ENCODE data around the gene CAMTA2.
A peak's percentile ranks its signal among the peaks of the same experiment; 100 is the strongest.

Gene CAMTA2

DNA sequence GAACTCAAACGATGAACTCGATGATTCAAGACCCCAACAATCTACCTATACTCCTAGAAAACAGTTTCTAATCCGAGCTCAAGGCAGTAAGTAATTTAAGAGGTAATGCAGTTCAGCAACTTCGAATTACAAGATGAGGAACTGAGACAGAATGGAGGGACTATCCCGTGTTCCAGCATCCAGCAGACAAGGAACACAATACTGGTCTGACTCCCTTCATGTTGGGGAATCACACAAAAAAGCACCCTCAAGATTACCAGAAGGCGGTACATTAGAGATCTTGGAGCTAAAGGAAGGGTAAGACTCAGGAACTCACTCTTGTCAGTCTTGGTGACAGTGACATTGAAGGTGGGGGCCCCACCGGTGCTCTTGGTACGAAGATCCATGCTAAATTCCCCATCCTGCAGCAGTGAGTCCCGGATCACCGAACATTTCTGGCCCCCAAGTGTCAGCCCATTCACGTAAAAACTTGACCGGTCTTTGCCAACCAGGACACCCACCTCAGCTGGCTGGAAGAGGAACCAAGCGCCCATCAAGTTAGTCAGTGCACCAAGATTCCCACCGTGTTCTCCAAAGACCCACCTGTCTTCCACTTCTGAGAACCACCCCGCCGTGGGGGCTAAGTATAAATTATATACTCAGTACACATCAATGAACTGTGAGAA, 41.0 kb downstream of the CAMTA2 start:
- ATAC-seq = no peak

DNA sequence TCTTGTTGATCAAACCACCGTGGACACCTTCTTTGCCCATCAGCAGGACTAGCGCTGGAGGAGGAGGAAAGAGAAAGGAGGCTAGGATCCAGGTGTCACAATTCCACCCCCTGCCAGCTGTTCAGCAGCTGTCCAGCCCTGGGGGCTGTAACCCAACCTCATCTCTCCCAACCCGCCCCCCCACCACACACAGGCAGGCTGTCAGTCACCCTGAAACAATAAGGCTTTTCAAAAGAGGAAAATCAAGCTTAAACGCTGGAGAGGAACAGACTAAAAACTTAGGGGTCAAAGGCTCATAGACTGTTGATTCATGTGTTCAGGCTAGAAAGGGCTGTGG, 41.6 kb downstream of the CAMTA2 start:
- ATAC-seq = no peak

DNA sequence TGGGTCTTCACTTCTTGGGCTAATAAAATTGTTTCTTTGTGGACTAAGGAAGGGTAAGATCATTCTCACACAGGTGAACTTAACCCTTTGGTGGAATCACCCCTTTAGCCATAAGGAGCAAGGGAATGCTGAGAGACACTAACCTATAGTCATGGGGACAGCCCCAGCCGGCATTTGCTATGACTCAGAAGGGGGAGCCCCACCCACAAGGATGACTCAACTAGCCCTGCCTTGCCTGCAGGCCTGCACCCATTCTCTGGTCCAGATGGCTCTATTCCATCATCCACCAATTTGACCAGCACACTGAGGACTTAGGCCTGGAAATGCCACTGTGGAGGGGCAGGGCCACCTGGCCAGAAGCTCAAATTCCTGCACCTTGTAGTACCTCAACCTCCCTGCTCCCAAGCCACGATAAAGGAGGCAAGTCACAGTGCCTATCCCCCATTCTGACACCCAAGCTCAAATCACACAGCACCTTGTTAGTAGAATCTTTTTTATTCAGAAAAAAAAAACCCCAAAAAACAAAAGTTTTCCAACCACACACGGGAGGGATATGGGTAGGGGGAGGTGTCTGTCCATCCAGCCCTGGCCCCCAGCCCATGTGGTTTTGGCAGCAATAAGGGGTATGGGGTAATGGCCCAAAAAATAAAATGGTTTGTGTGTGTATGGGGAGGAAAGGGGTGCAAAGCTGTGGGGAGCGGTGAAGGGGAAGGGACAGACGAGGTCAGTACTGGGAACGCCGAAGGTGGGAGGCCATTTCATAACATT, 42.1 kb downstream of the CAMTA2 start:
- ATAC-seq = peak; percentile 47 to 53

- no peak for ATAC-seq
These were observed 42.8 kb downstream of the CAMTA2 start for GRCh38 chr17:4944554-4945175.

- ATAC-seq = no peak
These were observed 43.3 kb downstream of the CAMTA2 start for GRCh38 chr17:4944163-4944553.

DNA sequence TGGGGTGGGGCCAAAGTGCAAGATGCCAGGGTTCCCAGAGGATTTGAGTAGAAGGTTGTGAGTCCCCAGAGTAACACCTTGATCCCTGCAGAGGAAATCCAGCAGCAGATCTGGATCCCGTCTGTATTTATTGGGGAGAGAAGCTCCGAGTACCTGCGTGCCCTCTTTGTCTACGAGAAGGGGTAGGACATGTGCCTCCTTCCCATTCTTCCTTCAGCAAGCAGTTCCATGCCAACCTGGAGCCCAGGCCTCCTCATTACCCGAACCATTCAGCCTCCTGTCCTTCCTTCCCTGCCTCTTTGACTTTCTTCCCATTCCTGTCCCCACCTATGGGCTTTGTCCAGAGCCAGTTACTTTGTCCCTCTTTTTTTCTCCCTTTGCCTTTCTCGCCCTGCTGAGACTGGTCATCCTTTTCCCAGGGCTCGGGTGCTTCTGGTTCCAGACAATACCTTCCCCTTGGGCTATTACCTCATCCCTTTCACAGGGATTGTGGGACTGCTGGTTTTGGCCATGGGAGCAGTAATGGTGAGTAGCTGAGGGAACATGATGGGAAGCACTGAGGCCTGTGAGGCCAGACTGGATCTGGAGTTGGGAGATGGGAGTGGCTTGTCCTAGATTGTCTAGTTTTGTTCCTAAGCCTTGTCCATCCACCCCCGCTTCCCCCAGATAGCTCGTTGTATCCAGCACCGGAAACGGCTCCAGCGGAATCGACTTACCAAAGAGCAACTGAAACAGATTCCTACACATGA, 44.5 kb downstream of the CAMTA2 start:
- no peak for ATAC-seq

DNA sequence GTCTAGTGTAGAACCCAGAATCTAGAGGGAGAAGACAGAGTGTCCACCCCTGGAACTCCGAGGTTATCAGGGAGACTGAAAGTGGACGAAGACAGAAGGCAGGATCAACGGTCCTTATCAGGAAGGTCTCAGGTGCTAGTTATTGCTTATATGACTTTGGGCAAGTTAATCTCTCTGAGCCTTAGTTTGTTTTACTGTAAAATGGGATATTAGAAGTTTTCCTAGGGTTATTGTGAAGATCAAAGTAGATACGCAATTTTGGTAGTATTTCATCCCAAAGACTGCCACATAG, 46.2 kb downstream of the CAMTA2 start:
- ATAC-seq = no peak

DNA sequence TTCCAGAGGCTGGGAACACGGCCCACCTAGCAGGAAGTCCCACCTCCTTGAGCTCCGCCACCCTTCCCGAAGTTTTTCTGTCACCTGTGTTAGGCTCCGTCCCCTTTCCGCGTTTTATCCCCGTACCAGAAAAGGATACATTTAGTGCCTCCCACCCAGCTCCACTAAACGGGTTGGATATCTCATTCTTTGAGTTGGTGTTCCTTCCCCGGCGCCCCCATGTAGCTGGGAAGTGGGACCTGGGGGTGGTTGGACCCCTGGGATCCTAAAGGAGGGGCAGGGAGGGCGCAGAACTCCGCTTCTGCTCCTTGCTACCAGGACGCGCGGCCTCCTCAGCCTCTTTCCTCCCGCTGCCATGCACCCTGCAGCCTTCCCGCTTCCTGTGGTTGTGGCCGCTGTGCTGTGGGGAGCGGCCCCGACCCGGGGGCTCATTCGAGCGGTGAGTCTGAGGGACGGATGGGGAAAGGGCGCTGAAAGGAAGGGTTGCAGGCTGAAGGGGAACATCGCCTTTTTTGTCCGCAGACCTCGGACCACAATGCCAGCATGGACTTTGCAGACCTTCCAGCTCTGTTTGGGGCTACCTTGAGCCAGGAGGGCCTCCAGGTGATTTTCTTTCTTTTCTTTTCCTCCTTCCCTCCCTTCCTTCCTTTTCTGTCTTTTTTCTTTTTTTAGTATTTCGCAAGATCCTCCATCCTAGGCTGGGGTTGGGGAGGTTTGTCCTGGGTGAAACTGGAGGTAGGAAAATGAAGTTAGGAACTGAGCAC, 46.7 kb downstream of the CAMTA2 start:
- ATAC-seq = no peak

GRCh38 chr17:4939796-4940554, 47.5 kb downstream of the CAMTA2 start, which contains the start of the genes RNF167 and SLC25A11:
Gene RNF167 (plus strand): TSS chr17:4940268. CDS start chr17:4940910, 642 bp downstream.
Gene SLC25A11 (minus strand): TSS chr17:4940046. CDS start chr17:4939910, 136 bp downstream.
- ATAC-seq = peak; percentile 85 to 86

DNA sequence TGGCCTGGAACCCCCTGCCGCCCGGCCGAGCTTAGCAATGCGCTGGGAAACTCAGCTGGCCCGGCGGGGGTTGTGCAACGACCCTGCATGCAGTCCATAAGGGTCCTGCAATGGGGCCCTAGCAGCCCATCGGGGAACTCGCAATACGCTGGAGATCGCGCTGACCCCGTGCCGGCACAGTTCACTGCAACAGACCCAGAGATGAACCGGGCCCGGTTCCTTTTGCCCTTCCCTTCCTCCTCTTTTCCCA, 48.0 kb downstream of the CAMTA2 start:
- ATAC-seq = peak; percentile 0

- ATAC-seq = no peak
These were observed 48.6 kb downstream of the CAMTA2 start for GRCh38 chr17:4938688-4939545.

DNA sequence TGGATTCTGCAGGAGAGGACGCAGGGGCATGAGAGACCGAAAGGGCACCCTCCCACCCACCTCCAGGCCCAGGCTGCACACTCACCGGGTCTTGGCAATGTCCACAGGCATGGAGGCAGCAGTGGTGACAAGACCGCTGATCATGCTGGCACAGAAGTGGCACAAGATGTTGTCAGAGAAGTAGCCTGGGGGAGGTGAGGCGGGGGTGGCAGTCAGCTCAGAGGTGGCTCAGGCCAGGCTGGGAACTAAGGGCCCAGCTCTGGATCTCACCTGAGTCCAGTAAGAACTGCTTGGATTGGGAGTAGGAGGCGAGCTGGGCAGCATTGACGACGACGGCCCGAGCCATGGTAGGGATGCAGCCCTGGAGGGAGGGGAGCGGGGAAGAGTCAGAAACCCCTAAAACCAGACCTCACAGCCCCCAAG, 49.4 kb downstream of the CAMTA2 start:
- no peak for ATAC-seq

DNA sequence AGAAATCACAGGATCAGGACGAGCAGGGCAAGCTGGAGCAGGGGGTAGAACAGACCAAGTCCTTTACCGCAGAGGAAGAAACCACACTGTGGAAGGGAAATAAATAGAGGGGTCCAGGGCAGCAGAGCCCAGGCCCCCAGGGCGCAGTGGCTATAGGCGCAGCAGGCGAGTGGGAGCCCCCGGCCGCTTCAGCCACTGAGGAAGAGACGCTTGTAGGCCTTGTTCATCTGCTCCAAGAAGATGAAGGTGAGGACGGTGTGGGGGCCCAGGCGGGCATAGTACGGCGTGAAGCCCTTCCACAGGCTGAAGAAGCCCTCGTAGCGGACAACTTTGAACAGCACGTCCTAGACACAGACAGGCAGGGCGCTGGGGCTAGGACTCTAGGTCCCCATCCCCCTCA, 49.9 kb downstream of the CAMTA2 start:
- ATAC-seq = no peak

DNA sequence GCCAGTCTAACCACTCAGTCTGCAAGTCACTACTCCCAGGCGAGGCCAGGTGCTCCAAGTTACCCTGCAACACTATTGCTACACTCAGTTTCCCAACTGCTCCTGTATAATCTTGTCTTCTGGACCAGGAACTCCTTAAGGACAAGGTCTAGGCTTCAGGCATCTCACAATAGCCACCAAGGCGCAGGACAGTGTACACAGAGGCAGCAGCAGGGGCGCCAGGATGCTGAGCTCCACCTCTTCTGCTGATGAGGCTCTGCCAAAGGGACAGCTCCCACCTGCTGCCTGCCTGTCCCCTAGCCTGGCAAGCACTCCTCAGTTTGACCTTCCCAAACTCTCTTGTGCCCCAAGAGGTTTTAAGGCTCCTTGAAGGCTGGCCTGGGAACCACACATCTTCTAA, 51.0 kb downstream of the CAMTA2 start:
- no peak for ATAC-seq

DNA sequence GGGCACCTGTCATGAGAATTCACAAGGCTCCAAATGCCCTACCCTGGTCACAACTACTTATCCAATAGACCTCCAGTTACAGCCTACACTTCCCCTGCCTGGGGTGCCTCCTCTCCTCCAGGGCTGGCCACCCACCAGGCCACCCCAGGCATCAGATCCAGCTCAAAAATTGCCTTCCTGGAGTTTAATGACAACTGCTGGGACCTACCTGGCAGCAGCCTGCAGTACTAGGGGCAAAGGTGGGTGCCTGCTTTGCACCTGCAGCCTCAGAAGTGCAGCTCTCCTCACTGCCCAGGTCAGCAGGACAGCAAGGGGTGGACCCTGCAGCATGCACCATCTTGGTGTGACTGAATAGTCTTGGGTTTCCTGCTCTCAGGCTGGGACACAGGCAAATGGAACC, 51.8 kb downstream of the CAMTA2 start:
- ATAC-seq = no peak

DNA sequence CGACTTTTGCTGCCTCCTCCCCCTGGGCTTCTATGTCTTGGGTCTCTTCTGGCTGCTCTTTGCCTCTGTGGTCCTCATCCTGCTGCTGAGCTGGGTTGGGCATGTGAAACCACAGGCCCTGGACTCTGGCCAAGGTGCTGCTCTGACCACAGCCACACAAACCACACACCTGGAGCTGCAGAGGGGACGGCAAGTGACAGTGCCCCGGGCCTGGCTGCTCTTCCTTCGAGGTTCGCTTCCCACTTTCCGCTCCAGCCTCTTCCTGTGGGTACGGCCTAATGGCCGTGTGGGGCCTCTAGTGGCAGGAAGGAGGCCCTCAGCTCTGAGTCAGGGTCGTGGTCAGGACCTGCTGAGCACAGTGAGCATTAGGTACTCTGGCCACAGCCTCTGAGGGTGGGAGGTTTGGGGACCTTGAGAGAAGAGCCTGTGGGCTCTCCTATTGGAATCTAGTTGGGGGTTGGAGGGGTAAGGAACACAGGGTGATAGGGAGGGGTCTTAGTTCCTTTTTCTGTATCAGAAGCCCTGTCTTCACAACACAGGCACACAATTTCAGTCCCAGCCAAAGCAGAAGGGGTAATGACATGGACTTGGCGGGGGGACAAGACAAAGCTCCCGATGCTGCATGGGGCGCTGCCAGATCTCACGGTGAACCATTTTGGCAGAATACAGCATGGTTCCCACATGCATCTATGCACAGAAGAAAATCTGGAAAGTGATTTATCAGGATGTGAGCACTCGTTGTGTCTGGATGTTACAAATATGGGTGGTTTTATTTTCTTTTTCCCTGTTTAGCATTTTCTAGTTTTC, 53.1 kb downstream of the CAMTA2 start:
- no peak for ATAC-seq

DNA sequence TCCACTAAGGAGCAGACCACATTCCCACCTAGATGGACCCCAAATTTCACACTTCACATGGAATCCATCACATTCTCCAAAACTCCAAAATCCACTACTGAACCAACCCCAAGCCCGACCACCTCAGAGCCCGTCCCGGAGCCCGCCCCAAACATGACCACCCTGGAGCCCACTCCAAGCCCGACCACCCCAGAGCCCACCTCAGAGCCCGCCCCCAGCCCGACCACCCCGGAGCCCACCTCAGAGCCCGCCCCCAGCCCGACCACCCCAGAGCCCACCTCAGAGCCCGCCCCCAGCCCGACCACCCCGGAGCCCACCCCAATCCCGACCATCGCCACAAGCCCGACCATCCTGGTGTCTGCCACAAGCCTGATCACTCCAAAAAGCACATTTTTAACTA, 53.8 kb downstream of the CAMTA2 start:
- ATAC-seq = no peak

DNA sequence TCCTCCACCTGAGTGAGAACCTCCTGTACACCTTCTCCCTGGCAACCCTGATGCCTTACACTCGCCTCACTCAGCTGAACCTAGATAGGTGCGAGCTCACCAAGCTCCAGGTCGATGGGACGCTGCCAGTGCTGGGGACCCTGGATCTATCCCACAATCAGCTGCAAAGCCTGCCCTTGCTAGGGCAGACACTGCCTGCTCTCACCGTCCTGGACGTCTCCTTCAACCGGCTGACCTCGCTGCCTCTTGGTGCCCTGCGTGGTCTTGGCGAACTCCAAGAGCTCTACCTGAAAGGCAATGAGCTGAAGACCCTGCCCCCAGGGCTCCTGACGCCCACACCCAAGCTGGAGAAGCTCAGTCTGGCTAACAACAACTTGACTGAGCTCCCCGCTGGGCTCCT, 54.7 kb downstream of the CAMTA2 start:
- no peak for ATAC-seq

DNA sequence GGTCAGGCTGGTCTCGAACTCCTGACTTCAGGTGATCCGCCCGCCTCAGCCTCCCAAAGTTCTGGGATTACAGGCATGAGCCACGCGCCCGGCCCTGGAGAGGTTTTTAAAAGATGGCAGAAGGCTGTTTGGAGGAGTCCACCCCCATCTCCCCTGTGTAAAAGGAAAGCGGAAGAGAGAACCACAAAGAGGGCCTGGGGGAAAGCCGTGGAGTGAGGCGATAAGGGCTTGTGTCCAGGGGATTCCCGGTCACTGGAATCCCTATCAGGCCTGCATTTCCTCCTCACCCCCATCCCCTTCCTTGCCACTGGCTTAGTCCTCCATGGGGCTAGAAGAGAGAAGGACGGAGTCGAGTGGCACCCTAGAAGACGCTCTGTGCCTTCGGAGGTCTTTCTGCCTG, 55.5 kb downstream of the CAMTA2 start, which contains the start of gene GP1BA:
Gene GP1BA (plus strand): TSS at position 315 of the 400 bp plus-strand sequence. CDS start 328 bp downstream, outside the sequence.
- ATAC-seq = no peak

GRCh38 chr17:4928881-4929280, 58.6 kb downstream of the CAMTA2 start:
- ATAC-seq = no peak
